Measurements from ENCODE around the gene HEXD.

DNA sequence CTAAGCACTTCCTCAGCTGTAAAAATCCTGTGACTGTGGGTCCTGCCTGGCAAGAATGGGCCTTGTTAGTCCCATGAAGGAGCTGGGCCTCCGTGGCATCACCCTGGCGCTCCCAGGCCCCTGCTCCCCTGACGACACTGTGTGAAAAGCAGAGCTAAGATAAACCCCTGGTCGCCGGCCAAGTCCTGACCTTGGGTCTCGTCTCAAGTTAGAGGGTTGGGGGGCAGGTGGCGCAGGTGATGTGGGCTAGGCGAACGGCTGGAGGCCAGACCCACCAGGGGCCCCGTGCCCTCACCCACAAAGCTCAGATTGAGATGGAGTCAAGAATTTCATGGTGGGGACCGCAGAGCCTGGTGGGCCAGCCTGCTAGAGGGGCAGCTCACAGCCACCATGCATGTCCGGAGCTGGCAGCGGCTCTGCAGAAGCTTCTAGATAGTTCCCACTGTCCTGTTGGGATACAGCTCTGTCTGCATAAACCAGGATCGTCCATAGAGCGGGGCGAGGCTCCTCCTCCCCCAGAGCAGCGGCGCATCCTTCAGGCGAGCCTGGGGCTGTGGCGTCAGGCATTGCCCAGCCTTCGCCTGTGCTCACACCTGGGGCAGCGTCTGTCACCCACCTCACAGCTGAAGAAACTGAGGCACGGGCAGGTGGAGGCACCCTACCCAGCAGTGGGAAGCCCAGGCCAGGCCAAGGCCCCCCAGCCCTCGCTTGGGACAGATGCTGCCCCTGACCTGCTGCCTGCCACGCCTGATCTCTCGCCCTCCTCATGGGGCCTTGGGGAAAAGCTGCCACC, 20.4 kb downstream of the HEXD start:
- TF ChIP-seq YY1 (IDR thresholded peaks at IDR 0.05; ENCODE audit: insufficient read depth, insufficient read length) (no peak), SUZ12 (IDR thresholded peaks at IDR 0.05; ENCODE audit: extremely low read depth, insufficient read depth, insufficient read length) (no peak)

Data from NT2/D1 (cell line).